Stimulated activated naive CD4-positive, alpha-beta T cell (primary cell): ENCODE data around the gene AGER.
"Not testable (repeated sequence)": the region's sequence is repeated elsewhere in the genome, so short reads cannot be mapped to it uniquely, and the experiment has no call there.

Experiments
- DNase-seq, 6 experiments: peaks; one replicate each; lab custom pipeline; 2025; lab: John Stamatoyannopoulos, UW

Gene AGER

DNA sequence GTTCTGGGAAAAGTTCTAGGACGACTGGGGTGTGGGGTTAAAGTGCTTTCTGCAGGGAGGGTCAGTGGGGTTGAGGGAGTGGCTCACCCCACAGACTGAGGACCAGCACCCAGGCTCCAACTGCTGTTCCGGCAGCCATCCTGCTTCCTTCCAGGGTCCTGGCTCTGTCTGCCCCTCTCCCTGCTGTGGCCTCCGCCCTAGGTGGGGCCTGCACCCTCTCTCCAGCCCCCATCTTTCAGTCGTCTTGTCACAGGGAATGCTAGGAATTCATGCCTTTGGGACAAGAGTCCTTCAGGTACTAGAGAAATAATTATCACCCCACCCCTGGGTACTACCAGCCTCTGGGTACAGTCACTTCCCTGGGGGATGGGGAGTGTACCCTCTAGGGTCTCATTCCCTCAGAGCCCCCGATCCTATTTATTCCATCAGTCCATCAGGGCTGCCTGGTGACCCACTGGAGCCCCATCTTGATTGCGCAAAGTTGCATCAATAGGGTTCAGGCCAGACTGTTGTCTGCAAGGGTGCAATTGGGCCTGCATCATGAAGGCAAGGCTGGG is at the start of gene AGER:
AGER (minus strand) TSS at position 170 of the 557 bp plus-strand sequence; CDS start at position 139, 31 bp downstream.
- DNase-seq, result no peak

- DNase-seq, result no peak
Measured at GRCh38 chr6:32226434-32226833, 42.4 kb upstream of the AGER start.

- no peak for DNase-seq
Measured at GRCh38 chr6:32224696-32225095, 40.6 kb upstream of the AGER start.

GRCh38 chr6:32223258-32224235 is 39.5 kb upstream of the AGER start, which contains the start of gene NOTCH4:
Gene NOTCH4 (minus strand): TSS chr6:32224067. CDS start chr6:32223928, 139 bp downstream.
- no peak for DNase-seq

- no peak for DNase-seq
Measured at GRCh38 chr6:32222333-32223230, 38.5 kb upstream of the AGER start.

- no peak for DNase-seq
Measured at GRCh38 chr6:32220021-32220420, 36.0 kb upstream of the AGER start.

- no peak for DNase-seq
Measured at GRCh38 chr6:32218167-32218566, 34.1 kb upstream of the AGER start.

DNA sequence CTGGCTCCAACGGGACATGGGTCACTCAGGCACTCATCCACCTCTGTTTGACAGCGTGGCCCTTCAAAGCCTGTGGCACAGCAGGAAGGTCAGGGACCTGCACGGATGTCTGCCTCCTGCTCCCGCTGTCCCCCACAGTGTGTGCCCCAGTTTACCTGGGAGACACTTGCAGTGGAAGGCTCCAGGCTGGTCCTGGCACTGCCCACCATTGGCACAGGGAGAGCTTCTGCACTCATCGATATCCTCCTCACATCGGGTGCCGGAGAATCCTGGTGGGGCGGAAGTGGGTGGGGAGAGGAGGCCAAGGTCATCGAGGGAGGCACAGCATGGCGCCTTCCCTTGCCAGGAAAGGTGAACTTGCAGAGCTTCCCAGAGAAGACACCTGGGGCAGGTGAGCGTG is 32.9 kb upstream of the AGER start:
- no peak for DNase-seq

- no peak for DNase-seq
Measured at GRCh38 chr6:32216285-32216684, 32.2 kb upstream of the AGER start.

GRCh38 chr6:32215617-32216016 is 31.6 kb upstream of the AGER start:
- no peak for DNase-seq

DNA sequence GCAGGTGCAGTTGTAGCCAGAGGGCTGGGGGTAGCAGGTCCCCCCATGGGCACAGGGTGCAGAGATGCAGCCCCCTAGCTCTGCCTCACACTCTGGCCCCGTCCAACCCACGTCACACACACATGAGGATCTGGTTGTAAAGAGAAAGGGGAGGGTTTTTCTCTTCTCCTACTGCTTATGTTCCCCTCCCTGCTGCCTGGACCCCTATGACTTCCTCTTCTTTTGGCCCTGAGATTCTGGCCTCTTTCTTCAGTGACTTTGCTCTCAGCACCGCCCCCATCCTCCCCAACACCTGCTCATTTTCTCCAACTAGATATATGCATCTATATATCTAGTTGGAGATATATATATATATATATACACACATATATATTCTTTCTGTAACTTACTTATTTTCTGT is 30.1 kb upstream of the AGER start:
- no peak for DNase-seq

GRCh38 chr6:32213649-32214048 is 29.6 kb upstream of the AGER start:
- DNase-seq, result no peak

DNA sequence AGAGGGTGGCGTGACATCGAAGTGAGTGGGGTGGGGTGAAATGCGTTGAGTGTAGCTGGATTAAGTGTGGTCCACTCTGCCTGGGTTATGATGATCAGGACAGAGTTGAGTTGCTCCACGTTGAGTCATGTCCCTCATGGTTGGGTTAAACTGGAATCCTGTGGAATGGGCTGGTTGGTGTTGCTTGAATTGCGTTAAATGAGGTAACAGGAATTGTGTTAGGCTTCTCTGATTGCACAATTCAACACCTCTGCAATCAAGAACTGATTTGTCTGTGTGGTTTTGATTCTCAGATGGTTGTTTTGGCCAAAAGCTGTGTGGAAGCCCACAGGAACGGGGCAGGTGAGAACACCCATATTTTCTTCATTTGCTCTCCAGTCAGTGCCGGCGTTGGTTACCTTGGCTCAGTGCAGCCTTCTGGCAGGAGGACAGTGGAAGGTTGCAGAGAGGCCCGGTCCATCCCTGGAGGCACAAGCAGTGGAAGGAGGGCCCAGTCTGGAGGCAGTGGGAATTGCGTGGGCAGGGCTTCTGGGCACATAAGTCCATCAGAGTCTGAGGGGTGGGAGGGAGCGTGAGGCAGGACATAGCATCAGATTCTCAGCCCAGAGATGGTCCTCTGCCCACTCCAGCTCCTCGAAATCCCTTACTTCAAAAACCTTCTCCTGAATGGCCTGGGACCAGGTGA is 28.2 kb upstream of the AGER start:
- DNase-seq, result no peak

- not testable (repeated sequence) for DNase-seq
Measured at GRCh38 chr6:32211432-32211831, 27.4 kb upstream of the AGER start.

DNA sequence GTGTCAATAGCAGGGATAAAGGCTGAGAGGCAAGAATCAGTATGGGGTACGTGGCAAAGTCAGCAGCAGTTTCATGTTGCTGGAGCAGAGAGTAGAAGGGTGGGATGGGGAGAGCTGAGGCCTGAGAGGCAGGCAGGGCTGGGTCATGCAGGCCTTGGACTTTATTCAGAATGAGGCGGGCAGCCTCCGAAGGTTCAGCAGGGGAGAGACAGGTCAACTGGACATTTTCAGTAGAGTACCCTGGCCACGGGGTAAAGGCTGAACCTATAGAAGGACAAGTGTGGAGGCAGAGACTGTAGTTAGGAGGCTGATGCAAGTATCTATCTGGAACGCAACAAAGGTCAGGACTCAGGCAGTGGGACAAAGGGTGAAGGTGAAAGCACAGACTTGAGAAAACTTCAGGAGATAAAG is 26.1 kb upstream of the AGER start:
- no peak for DNase-seq

DNA sequence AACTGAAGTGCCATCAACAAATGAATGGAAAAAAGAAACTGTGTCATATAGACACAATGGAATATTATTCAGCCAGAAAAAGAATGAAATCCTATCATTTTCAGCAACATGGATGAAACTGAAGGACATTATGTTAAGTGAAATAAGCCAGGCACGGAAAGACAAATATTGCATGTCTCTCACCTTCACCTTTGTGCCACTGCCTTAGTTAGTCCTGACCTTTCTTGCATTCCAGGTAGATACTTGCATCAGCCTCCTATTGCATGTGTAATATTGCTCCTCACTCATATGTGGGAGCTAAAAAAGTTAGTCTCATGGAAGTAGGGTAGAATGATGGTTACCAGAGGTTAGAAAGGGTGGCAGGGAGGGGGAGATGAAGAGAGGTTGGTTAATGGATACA is 24.9 kb upstream of the AGER start:
- no peak for DNase-seq

GRCh38 chr6:32204268-32204715 is 20.2 kb upstream of the AGER start:
- DNase-seq, result no peak

- DNase-seq, result no peak
Measured at GRCh38 chr6:32203426-32204267, 19.6 kb upstream of the AGER start.

- DNase-seq, result no peak
Measured at GRCh38 chr6:32202186-32202585, 18.1 kb upstream of the AGER start.

GRCh38 chr6:32200711-32201475 is 16.8 kb upstream of the AGER start:
- DNase-seq, result no peak
